H7 (cell line): Measurements from ENCODE around the gene MYH15. TPM values are rescaled to one million over a fixed set of nuclear protein-coding genes. Genes with fewer than 3 reads are reported as not detected.

Experiments
- DNase-seq: peaks from one replicate; pipeline ENCODE4 v3.0.0; 2012
- H3K27me3 ChIP-seq: 2 replicates; pipeline ENCODE4 v1.6.0; 2011; ENCODE audit warnings: mild to moderate bottlenecking, low read length; ENCODE audit not compliant: control insufficient read depth, insufficient read depth
- H3K36me3 ChIP-seq: replicated peaks from 2 replicates; pipeline ENCODE4 v1.5.1; 2011; ENCODE audit warnings: low read length; ENCODE audit not compliant: control insufficient read depth, insufficient read depth
- H3K4me3 ChIP-seq: 2 replicates; pipeline ENCODE4 v1.5.1; 2011; ENCODE audit warnings: low read depth, mild to moderate bottlenecking, control low read depth, low read length, moderate library complexity; ENCODE audit not compliant: insufficient read depth
- total RNA-seq: library from RNA; depleted of rRNA; stranded (reverse); fragments of >200 nt; shearing (Covaris generic); gene quantifications from 2 replicates; pipeline ENCODE4 v1.2.3, GENCODE V29; 2014

Gene MYH15
- total RNA-seq, 1 experiment from 2014 or later = 0.07 TPM

GRCh38 chr3:108525256-108525655 is 14.9 kb upstream of the MYH15 start:
- Histone ChIP-seq H3K36me3 (no peaks in the 10 kb centered on the region), H3K27me3 (no peaks in the 10 kb centered on the region), H3K4me3 (no peak overlapping the region)
- DNase-seq = no peak

DNA sequence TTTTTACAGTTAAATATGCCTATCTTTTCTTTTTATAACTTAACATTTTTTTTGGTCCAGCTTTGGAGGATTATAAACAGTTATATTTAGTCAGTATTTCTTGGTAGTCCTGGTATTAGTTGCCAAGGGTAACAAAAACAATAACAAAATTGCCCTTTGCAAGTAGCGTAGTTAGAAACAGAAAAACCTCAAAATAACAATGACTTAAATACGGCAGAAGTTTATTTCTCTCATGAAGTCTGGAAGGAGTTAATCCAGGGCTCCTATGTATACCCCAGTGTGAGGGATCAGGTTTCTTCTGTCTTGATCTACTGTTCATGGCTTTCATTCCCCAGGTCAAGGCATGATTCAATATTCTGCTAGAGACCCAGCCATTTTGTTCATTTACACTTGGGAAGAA is 14.1 kb upstream of the MYH15 start:
- Histone ChIP-seq H3K4me3 (no peak overlapping the region), H3K36me3 (no peaks in the 10 kb centered on the region), H3K27me3 (no peaks in the 10 kb centered on the region)
- DNase-seq = no peak

GRCh38 chr3:108518895-108519294 is 8.5 kb upstream of the MYH15 start:
- Histone ChIP-seq H3K27me3 (no peaks in the 10 kb centered on the region), H3K36me3 (no peaks in the 10 kb centered on the region), H3K4me3 (no peak overlapping the region)
- no peak for DNase-seq

- Histone ChIP-seq H3K4me3 (no peak overlapping the region), H3K36me3 (no peaks in the 10 kb centered on the region), H3K27me3 (no peaks in the 10 kb centered on the region)
- no peak for DNase-seq
These were observed 6.5 kb upstream of the MYH15 start for GRCh38 chr3:108516881-108517280.

GRCh38 chr3:108513961-108514360 is 3.6 kb upstream of the MYH15 start:
- H3K4me3 ChIP-seq = no peak overlapping the region
- no peaks in the 10 kb centered on the region for H3K27me3 ChIP-seq
- no peak for DNase-seq
- no peaks in the 10 kb centered on the region for H3K36me3 ChIP-seq

DNA sequence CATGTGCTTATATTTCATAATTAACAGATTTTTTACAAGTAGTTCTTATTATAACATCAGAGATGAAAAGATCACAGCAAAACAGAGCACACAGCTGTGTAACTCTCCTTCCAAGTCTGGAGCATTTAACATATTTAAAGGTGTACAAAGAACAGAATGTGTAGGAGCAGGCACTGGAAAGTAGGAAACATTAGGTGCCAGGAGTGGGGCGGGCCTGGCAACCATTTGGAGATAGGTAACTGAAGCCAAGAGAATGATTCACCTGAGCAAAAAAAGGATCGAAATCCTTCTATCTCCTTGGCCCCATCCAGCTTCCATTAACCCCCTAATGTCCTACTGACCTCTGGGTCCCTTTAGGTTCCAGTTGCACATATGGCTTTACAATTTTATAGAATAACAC is 2.3 kb upstream of the MYH15 start:
- Histone ChIP-seq H3K27me3 (no peaks in the 10 kb centered on the region), H3K36me3 (no peaks in the 10 kb centered on the region), H3K4me3 (no peak overlapping the region)
- DNase-seq = no peak

- no peak overlapping the region for H3K4me3 ChIP-seq
- no peaks in the 10 kb centered on the region for H3K27me3 ChIP-seq
- no peaks in the 10 kb centered on the region for H3K36me3 ChIP-seq
- DNase-seq = no peak
These were observed 1.1 kb upstream of the MYH15 start for GRCh38 chr3:108511490-108511889.

DNA sequence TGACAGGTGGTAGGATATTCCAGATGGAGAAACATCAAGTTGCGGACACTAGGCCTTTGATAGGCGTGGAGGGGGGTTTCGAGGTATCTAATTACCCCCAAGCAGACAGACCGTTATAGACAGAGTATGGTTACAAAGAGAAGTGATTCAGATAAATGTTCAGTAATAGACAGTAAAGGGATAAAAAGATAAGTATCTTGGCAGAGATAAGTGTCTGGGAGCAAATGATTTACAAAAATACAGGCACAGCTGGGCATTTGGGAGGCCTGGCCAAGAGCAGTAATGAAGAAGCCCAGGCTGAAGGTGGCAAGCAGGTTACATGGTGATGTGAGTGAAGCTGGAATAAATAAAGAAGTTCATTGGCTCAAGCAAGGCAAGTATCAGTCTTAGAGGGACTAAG is 659 bp upstream of the MYH15 start:
- no peak for DNase-seq
- H3K36me3 ChIP-seq = no peaks in the 10 kb centered on the region
- H3K4me3 ChIP-seq = no peak overlapping the region
- H3K27me3 ChIP-seq = no peaks in the 10 kb centered on the region

GRCh38 chr3:108509871-108510270 is 525 bp downstream of the MYH15 start:
- DNase-seq = no peak
- Histone ChIP-seq H3K4me3 (no peak overlapping the region), H3K27me3 (no peaks in the 10 kb centered on the region), H3K36me3 (no peaks in the 10 kb centered on the region)

GRCh38 chr3:108509263-108509662 is 1.1 kb downstream of the MYH15 start:
- Histone ChIP-seq H3K27me3 (no peaks in the 10 kb centered on the region), H3K4me3 (no peak overlapping the region), H3K36me3 (no peaks in the 10 kb centered on the region)
- DNase-seq = no peak

GRCh38 chr3:108507902-108508301 is 2.5 kb downstream of the MYH15 start:
- Histone ChIP-seq H3K27me3 (no peaks in the 10 kb centered on the region), H3K36me3 (no peaks in the 10 kb centered on the region), H3K4me3 (no peak overlapping the region)
- no peak for DNase-seq

DNA sequence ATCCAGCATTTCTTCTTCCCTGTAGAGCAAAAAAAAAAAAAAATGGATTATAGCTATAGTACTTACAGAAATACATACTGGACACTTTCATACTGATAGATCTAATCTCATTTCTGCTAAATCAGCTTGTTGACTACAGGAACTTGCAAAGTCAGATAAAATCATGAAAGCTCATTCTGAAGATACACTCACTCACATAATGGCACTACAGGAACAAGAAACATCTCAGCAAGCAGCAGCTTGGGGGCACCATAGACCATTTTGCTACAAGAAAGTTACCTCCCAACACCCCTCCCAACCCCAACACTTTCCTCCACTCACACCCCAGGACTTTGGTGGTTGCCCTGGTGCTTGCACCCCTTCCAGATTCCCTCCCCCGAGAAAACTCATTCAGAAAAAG is 4.6 kb downstream of the MYH15 start:
- Histone ChIP-seq H3K27me3 (no peaks in the 10 kb centered on the region), H3K36me3 (no peaks in the 10 kb centered on the region), H3K4me3 (no peak overlapping the region)
- DNase-seq = no peak

DNA sequence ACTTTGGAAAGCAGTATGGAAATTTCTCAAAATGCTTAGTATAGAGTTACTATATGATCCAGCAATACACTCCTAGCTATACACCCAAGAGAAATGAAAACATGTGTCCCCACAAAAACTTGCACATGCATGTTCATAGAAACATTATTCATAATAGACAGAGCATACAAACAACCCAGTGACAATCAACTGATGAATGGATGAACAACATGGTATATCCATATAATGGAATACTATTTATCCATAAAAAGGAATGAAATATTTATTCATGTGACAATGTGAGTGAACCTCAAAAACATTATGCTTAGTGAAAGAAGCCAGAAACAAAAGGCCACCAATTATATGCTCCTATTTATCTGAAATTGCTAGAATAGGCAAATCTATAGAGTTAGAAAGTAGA is 6.7 kb downstream of the MYH15 start:
- H3K27me3 ChIP-seq = no peaks in the 10 kb centered on the region
- no peak for DNase-seq
- H3K36me3 ChIP-seq = no peaks in the 10 kb centered on the region

DNA sequence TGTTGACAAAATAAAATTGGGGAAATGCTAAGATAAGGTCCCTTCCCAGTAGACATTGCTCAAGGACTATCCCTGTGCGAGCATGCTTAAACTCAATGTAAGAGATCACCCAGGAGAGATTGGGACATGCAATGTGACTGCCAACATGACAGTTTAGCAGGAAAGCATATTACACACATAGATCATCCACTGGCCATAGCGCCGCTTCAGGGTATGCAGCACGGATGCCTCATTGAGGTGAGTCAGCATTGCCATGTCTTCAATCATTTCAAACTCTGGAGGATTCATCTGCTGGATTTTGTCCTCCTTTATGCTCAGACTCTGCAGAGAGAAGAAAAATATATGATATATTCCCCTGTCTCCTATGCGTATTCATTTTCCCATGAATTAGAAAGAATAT is 8.9 kb downstream of the MYH15 start:
- DNase-seq = no peak
- no peaks in the 10 kb centered on the region for H3K27me3 ChIP-seq
- no peak overlapping the region for H3K4me3 ChIP-seq

More for the DNA sequence above, 6.7 kb downstream of the MYH15 start:
- no peak overlapping the region for H3K4me3 ChIP-seq

GRCh38 chr3:108500728-108501127 is 9.7 kb downstream of the MYH15 start:
- Histone ChIP-seq H3K27me3 (no peaks in the 10 kb centered on the region), H3K4me3 (no peak overlapping the region), H3K36me3 (no peaks in the 10 kb centered on the region)
- no peak for DNase-seq

More for the DNA sequence above, 8.9 kb downstream of the MYH15 start:
- H3K36me3 ChIP-seq = no peaks in the 10 kb centered on the region

- DNase-seq = no peak
- no peak overlapping the region for H3K4me3 ChIP-seq
- H3K27me3 ChIP-seq = no peaks in the 10 kb centered on the region
- no peaks in the 10 kb centered on the region for H3K36me3 ChIP-seq
These were observed 13.1 kb downstream of the MYH15 start for GRCh38 chr3:108497271-108497670.
